Activated T-cell treated with anti-CD3 and anti-CD28 coated beads, Interleukin-2, amount 50 U/mL, for 1 hour (primary cell): ENCODE measurements around the gene INO80D.
"Not testable (repeated sequence)": the region's sequence is repeated elsewhere in the genome, so short reads cannot be mapped to it uniquely, and the experiment has no call there.

Experiments used
- DNase-seq: peaks from one replicate; pipeline ENCODE4 v3.0.0-alpha.2; 2020

Gene INO80D

GRCh38 chr2:206082298-206082843 is 3.6 kb downstream of the INO80D start:
- DNase-seq, result no peak

DNA sequence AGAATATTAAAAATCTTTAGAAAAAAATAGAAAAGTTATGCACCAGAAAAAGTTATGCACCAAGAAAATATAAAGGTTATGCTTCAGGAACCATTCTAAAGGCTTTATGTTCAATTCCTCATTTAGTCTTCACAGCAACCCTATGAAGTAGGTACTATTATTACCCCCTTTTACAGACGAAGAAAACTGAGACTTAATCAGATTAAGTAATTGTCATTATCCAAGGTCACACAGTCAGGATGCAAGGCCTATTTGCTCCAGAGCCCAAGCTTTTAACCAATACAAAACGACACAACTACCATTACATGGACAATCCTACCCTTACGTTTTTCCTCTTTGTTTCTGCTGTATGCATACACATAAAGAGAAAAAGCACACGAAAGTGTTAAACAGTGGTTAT is 5.0 kb downstream of the INO80D start:
- DNase-seq, result no peak

GRCh38 chr2:206079699-206080465 is 6.1 kb downstream of the INO80D start:
- DNase-seq, result no peak

GRCh38 chr2:206077879-206078278 is 8.1 kb downstream of the INO80D start:
- DNase-seq, result not testable (repeated sequence)

GRCh38 chr2:206075113-206075512 is 10.9 kb downstream of the INO80D start:
- DNase-seq, result no peak

DNA sequence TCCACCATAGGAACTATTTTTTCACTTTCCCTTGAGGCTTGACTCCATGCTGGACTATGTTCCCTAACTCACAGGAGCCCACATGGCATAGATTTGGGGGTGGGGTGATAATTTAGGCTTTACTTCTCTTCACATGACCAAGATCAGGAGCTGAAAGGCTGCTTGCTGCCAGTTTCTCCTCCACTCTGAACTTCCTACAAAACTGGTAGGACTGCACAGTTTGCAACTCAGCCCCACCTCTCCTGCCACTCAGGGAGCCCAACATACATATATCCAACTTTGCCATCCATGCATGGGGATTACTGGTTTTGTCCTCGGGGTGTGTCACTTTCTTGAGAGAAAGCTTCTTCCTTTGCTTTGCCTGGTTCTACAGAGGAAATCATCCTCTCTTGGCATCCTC is 14.2 kb downstream of the INO80D start:
- no peak for DNase-seq

DNA sequence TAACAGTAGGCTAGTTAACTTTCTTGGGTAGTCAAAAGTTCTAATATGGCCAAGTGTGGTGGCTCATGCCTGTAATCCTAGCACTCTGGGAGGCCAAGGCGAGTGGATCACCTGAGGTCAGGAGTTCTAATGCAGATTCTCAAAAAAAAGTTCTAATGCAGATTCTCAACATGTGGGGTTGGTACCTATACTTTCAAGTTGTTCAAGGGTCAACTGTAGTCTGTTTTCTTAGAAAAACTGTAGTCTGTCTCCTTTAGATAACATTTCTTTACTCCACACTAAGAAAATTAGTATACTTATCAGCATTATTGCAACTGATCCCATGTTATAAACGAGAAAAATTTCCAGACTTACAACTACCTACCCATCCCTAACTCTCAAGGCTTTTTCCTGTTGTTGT is 16.6 kb downstream of the INO80D start:
- no peak for DNase-seq

DNA sequence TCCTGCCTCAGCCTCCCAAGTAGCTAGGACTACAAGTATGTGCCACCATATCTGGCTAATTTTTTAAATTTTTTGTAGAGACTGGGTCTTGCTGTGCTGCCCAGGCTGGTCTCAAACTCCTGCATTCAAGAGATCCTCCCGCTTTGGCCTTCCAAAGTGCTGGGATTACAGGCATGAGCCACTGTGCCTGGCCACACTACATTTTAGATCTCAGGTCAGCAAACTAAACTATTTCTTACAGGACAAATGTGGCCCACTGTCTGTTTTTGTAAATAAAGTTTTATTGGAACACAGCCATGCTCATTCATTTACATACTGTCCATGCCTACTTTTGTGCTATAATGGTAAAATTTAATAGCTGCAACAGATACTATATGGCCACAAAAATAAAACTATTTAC is 17.8 kb downstream of the INO80D start:
- DNase-seq, result no peak

GRCh38 chr2:206064077-206064476 is 21.9 kb downstream of the INO80D start:
- DNase-seq, result no peak

- DNase-seq, result no peak
Observed at GRCh38 chr2:206063635-206064034, 22.3 kb downstream of the INO80D start.

GRCh38 chr2:206062724-206063123 is 23.2 kb downstream of the INO80D start:
- no peak for DNase-seq

DNA sequence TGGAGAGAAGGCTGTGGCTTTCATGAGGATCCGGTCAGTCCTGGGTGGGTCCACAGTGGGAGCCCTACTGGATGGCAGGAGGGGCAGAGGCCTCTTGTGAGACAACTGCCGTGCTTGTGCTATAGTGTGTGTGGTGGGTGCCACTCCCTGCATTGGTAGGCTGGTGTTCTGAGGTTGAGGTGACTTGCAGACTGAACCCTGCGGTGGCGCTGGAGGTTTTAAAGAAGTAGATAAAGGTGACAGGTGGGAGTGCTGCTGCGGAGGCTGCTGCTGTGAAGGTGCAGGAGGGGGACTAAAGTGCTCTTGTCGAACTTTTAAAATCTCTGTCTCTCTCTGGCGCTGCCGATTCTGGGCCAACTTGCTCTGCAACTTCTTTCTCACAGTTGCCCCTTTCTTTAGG is 29.7 kb downstream of the INO80D start:
- DNase-seq, result no peak

- DNase-seq, result no peak
Observed at GRCh38 chr2:206054952-206055351, 31.0 kb downstream of the INO80D start.

- DNase-seq, result no peak
Observed at GRCh38 chr2:206051912-206052311, 34.1 kb downstream of the INO80D start.

GRCh38 chr2:206049392-206049791 is 36.6 kb downstream of the INO80D start:
- no peak for DNase-seq

DNA sequence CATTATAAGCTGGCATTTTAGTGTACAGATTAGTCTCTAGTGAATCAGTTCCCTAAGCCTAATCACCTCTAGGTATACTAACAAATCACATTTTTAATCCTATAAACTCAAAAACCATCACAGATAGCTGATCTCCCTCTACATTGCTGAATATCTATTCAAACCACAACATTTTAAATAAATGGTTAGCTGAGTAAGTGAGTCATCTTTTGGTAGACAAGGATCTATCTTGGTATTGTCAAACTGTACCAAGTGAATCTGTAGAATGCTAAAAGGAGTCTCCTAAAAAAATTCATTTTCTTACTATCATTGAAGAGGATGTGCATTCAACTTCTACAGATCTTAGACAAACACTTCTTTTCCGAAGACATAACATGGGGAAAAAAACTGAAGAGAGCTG is 40.7 kb downstream of the INO80D start:
- DNase-seq, result no peak

DNA sequence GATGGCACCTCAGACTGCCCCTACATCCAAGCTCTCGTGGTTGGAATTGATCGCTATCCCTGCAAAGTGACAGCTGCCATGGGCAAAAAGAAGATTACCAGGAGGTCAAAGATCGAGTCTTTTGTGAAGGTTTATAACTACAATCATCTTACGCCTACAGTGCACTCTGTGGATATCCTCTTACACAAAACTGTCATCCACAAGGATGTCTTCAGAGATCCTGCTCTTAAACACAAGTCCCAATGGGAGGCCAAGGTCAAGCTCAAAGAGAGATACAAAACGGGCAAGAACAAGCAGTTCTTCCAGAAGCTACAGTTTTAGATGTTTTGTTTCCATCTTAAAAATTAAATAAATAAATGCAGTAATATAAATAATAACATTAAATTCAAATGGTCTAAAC is 45.4 kb downstream of the INO80D start:
- no peak for DNase-seq

DNA sequence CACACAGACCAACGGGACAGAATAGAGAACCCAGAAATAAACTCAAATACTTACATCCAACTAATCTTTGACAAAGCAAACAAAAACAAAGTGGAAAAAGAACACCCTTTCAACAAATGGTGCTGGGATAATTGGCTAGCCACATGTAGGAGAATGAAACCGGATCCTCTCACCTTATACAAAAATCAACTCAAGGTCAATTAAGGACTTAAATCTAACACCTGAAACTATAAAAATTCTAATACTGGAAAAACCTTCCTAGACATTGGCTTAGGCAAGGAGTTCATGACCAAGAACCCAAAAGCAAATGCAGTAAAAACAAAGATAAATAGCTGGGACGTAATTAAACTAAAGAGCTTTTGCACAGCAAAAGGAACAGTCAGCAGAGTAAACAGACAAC is 50.6 kb downstream of the INO80D start:
- DNase-seq, result not testable (repeated sequence)

DNA sequence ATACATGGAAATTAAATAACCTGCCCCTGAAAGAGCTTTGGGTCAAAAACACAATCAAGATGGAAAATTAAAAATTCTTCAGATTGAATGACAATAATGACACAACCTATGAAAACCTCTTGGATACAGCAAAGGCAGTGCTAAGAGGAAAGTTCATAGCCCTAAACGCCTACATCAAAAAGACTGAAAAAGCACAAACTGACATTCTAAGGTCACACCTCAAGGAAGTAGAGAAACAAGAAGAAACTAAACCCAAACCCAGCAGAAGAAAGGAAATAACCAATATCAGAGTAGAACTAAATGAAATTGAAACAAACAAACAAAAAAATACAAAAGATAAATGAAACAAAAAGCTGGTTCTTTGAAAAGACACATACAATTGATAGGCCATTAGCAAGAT is 52.5 kb downstream of the INO80D start:
- not testable (repeated sequence) for DNase-seq

DNA sequence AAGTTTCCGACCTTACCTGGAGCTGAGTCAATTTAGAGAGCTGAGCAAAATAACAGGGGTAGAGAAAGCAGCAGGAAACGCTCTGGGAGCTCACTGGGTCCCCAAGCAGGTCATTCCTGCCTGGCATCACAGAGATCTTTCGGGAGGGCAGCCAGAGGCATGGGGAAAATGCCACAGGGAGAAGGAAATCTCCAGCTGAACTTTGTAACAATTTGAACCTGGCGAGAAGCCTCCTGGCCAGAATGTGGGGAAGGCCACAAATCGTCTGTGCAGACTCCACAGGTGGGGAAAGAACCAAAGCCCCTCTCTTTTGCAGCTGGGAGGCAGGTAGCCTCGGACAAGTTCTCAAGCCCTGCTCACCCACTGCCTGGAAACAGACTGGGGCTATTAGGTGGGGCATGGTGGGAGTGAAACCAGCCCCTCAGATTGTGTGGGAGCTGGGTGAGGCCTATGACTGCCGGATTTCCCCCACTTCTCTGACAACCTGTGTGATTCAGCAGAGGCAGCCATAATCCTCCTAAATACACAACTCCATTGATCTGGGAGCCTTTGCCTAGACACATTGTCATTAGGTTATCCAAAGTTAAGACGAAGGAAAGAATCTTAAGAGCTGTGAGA is 53.9 kb downstream of the INO80D start:
- DNase-seq, result no peak

GRCh38 chr2:206031162-206031784 is 54.7 kb downstream of the INO80D start:
- no peak for DNase-seq

- DNase-seq, result no peak
Observed at GRCh38 chr2:206028101-206028500, 57.9 kb downstream of the INO80D start.

- DNase-seq, result no peak
Observed at GRCh38 chr2:206023183-206023582, 62.8 kb downstream of the INO80D start.

DNA sequence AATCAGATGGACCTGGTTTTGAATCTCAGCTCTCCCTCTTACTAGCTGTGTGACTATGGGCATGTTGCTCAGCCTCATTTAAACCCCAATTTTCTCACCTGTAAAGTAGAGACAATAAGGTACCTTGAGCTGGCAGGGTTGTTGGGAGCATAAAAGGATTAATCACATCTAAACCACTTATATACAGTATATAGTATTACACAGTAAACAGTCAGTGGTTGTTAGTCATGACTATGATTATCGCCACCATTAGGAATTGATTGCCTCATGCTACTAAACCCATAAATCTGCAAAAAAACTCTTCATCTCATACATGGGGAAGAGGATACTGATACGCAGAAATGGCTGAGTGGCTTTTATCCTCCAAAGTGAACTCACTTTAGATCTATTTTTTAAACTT is 65.8 kb downstream of the INO80D start:
- DNase-seq, result no peak
